A673 (cell line): Measurements from ENCODE around the gene RNF19B. TPM values are rescaled to one million over a fixed set of nuclear protein-coding genes. Genes with fewer than 3 reads are reported as not detected.

Experiments used
- BruUV-seq: library from RNA; stranded (reverse); fragments of 400-500 nt; replicated peaks from 2 replicates; lab custom pipeline; 2021; lab: Mats Ljungman, UMichigan
- CTCF ChIA-PET: fragments of 300-600 bp; sonication (Branson Sonifier 250); formaldehyde crosslinking; loops from one replicate; lab custom pipeline; 2022; ENCODE audit warnings: antibody characterized with exemption; lab: Charles Lee
- POLR2A ChIA-PET: fragments of 300-600 bp; sonication (Branson Sonifier 250); formaldehyde crosslinking; loops from one replicate; lab custom pipeline; 2022; ENCODE audit warnings: antibody characterized with exemption; ENCODE audit not compliant: low non-redundant PET; lab: Charles Lee
- DNase-seq: peaks from one replicate; pipeline ENCODE4 v3.0.0-alpha.2; 2015; ENCODE audit warnings: low spot score
- H3K27ac ChIP-seq: fragments of 200-600 bp; sonication (generic); 2 replicates; pipeline ENCODE4 v1.5.1; 2016; ENCODE audit warnings: mixed run types, low read depth, mild to moderate bottlenecking, mixed read lengths, antibody characterized with exemption, low read length; ENCODE audit not compliant: poor library complexity, severe bottlenecking
- H3K27me3 ChIP-seq: fragments of 200-600 bp; sonication (generic); replicated peaks from 2 replicates; pipeline ENCODE4 v1.6.1; 2017; ENCODE audit warnings: mixed run types, low read depth, mild to moderate bottlenecking, mixed read lengths, antibody characterized with exemption, low read length; ENCODE audit not compliant: insufficient read depth, poor library complexity
- H3K36me3 ChIP-seq: fragments of 200-600 bp; sonication (generic); 2 replicates; pipeline ENCODE4 v1.6.1; 2016; ENCODE audit warnings: mixed run types, mild to moderate bottlenecking, mixed read lengths, antibody characterized with exemption, low read length; ENCODE audit not compliant: insufficient read depth, poor library complexity, severe bottlenecking
- H3K4me1 ChIP-seq: fragments of 200-600 bp; sonication (generic); 2 replicates; pipeline ENCODE4 v1.6.1; 2017; ENCODE audit warnings: mixed run types, mild to moderate bottlenecking, mixed read lengths, antibody characterized with exemption, low read length; ENCODE audit not compliant: insufficient read depth, poor library complexity, severe bottlenecking
- H3K4me3 ChIP-seq: fragments of 200-600 bp; sonication (generic); 2 replicates; pipeline ENCODE4 v1.5.1; 2016; ENCODE audit warnings: low read depth, mixed run types, mild to moderate bottlenecking, mixed read lengths, low read length; ENCODE audit not compliant: poor library complexity, severe bottlenecking
- H3K9me3 ChIP-seq: fragments of 200-600 bp; sonication (generic); 2 replicates; pipeline ENCODE4 v1.6.1; 2016; ENCODE audit warnings: mixed run types, low read depth, mild to moderate bottlenecking, mixed read lengths, antibody characterized with exemption, low read length; ENCODE audit not compliant: poor library complexity, severe bottlenecking
- CTCF ChIP-seq: fragments of 300-800, 200-600 bp; sonication (generic); conservative IDR thresholded peaks from 2 replicates; pipeline ENCODE4 v1.5.1; 2017; ENCODE audit warnings: low read depth, mild to moderate bottlenecking, antibody characterized with exemption, low read length, moderate library complexity, mixed read lengths
- EZH2 ChIP-seq: fragments of 200-600 bp; sonication (generic); IDR thresholded peaks from 2 replicates; pipeline ENCODE4 v1.6.1; 2017; ENCODE audit warnings: borderline replicate concordance, low read depth, mild to moderate bottlenecking, mixed read lengths, antibody characterized with exemption, low read length; ENCODE audit not compliant: poor library complexity, severe bottlenecking
- intact Hi-C: fragments of 100-400 bp; cut with micrococcal nuclease; formaldehyde crosslinking; loops from one replicate; pipeline ENCODE4 v1.10.0; 2022; ENCODE audit not compliant: unreplicated experiment
- total RNA-seq: library from RNA; stranded (reverse); gene quantifications from 2 replicates; pipeline ENCODE4 v1.2.3, GENCODE V29; 2021

RNF19B gene
- total RNA-seq, 1 experiment from 2014 or later = 14.3 TPM

GRCh38 chr1:32937061-32937460, 27.5 kb downstream of the RNF19B start:
- H3K27me3 ChIP-seq = no peaks in the 10 kb centered on the region
- peaks cover 8% of the 10 kb centered on the region for H3K36me3 ChIP-seq
- intact Hi-C loops = no loop called here
- no peak overlapping the region for H3K27ac ChIP-seq
- H3K4me1 ChIP-seq = peaks cover 4% of the 10 kb centered on the region
- CTCF ChIA-PET = no interaction called here
- POLR2A ChIA-PET = no interaction called here
- DNase-seq = no peak
- no TSS peak for BruUV-seq
- H3K9me3 ChIP-seq = no peaks in the 10 kb centered on the region
- no peak for TF ChIP-seq CTCF
- TF ChIP-seq EZH2 = no peak
- H3K4me3 ChIP-seq = no peak overlapping the region

- intact Hi-C loops = loop anchor here (5.0 kb wide), 1 partner anchor 153 kb away; no protein-coding TSS in a partner anchor
- TF ChIP-seq EZH2 (no peak), CTCF (no peak)
- CTCF ChIA-PET = interaction anchor here (1.7 kb wide), 1 partner anchor 73 kb away, joined by 18 read pairs; no protein-coding TSS in a partner anchor
- no TSS peak for BruUV-seq
- DNase-seq = no peak
- H3K36me3 ChIP-seq = peaks cover 8% of the 10 kb centered on the region
- no peak overlapping the region for H3K27ac ChIP-seq
- POLR2A ChIA-PET = no interaction called here
- H3K4me3 ChIP-seq = no peak overlapping the region
- no peaks in the 10 kb centered on the region for H3K9me3 ChIP-seq
- no peaks in the 10 kb centered on the region for H3K27me3 ChIP-seq
- no peaks in the 10 kb centered on the region for H3K4me1 ChIP-seq
These were observed 30.1 kb downstream of the RNF19B start for GRCh38 chr1:32934535-32934934.

GRCh38 chr1:32933742-32934322, 30.8 kb downstream of the RNF19B start:
- Histone ChIP-seq H3K4me1 (no peaks in the 10 kb centered on the region), H3K27ac (no peak overlapping the region), H3K36me3 (peaks cover 8% of the 10 kb centered on the region), H3K9me3 (no peaks in the 10 kb centered on the region), H3K4me3 (no peak overlapping the region), H3K27me3 (no peaks in the 10 kb centered on the region)
- no TSS peak for BruUV-seq
- CTCF ChIA-PET = interaction anchor here (1.0 to 1.7 kb wide), 3 partner anchors 73 to 154 kb away, joined by 3 to 18 read pairs (median 4); no protein-coding TSS in a partner anchor
- POLR2A ChIA-PET = no interaction called here
- peak; percentile 24 for DNase-seq
- TF ChIP-seq CTCF (no peak), EZH2 (no peak)
- intact Hi-C loops = loop anchor here (1.0 to 5.0 kb wide), 4 partner anchors 33 to 153 kb away; partner anchors contain the start of gene TMEM54
